Caco-2 (cell line): ENCODE data around the gene PNPLA1. TPM values are rescaled to one million over a fixed set of nuclear protein-coding genes. Genes with fewer than 3 reads are reported as not detected.

Source experiments
- BruUV-seq: library from RNA; stranded (reverse); fragments of 400-500 nt; replicated peaks from 2 replicates; lab custom pipeline; 2021; lab: Mats Ljungman, UMichigan
- CTCF ChIA-PET: fragments of 300-600 bp; sonication (Branson Sonifier 250); formaldehyde crosslinking; loops from one replicate; lab custom pipeline; 2022; ENCODE audit warnings: antibody characterized with exemption; lab: Charles Lee
- POLR2A ChIA-PET: fragments of 300-600 bp; sonication (Branson Sonifier 250); formaldehyde crosslinking; loops from one replicate; lab custom pipeline; 2022; ENCODE audit warnings: antibody characterized with exemption; lab: Charles Lee
- DNase-seq, 2 experiments: peaks; one replicate each; pipeline versions ENCODE4 v3.0.0 to v3.0.0-alpha.2; 2020 to 2022
- H3K27me3 ChIP-seq: replicated peaks from 2 replicates; pipeline ENCODE4 v1.6.0; 2011; ENCODE audit warnings: low read length; ENCODE audit not compliant: control insufficient read depth, insufficient read depth
- H3K36me3 ChIP-seq: 2 replicates; pipeline ENCODE4 v1.5.1; 2011; ENCODE audit warnings: low read length; ENCODE audit not compliant: control insufficient read depth, insufficient read depth
- H3K4me1 ChIP-seq: fragments of 250-450 bp; sonication (Bioruptor Pico); 2 replicates; pipeline ENCODE4 v1.5.1; 2020; ENCODE audit warnings: mild to moderate bottlenecking
- H3K4me3 ChIP-seq: 2 replicates; pipeline ENCODE4 v1.5.1; 2011; ENCODE audit warnings: low read depth, mild to moderate bottlenecking, control low read depth, low read length
- H3K9me3 ChIP-seq: fragments of 250-450 bp; sonication (Bioruptor Pico); 2 replicates; pipeline ENCODE4 v1.5.1; 2020; ENCODE audit warnings: mild to moderate bottlenecking, moderate library complexity
- H3K27ac Mint-ChIP-seq: one replicate; pipeline ENCODE4 v1.8.0; 2022; ENCODE audit warnings: mixed read lengths; ENCODE audit not compliant: unreplicated experiment
- H3K27me3 Mint-ChIP-seq: one replicate; pipeline ENCODE4 v1.8.0; 2022; ENCODE audit warnings: mixed read lengths; ENCODE audit not compliant: insufficient read depth, unreplicated experiment
- H3K36me3 Mint-ChIP-seq: one replicate; pipeline ENCODE4 v1.8.0; 2022; ENCODE audit warnings: mild to moderate bottlenecking, mixed read lengths; ENCODE audit not compliant: insufficient read depth, unreplicated experiment
- H3K4me1 Mint-ChIP-seq: one replicate; pipeline ENCODE4 v1.8.0; 2022; ENCODE audit warnings: low read depth, mixed read lengths; ENCODE audit not compliant: unreplicated experiment
- H3K4me3 Mint-ChIP-seq: one replicate; pipeline ENCODE4 v1.8.0; 2022; ENCODE audit warnings: mild to moderate bottlenecking, moderate library complexity, mixed read lengths; ENCODE audit not compliant: unreplicated experiment
- H3K9me3 Mint-ChIP-seq: one replicate; pipeline ENCODE4 v1.8.0; 2022; ENCODE audit warnings: mixed read lengths; ENCODE audit not compliant: unreplicated experiment
- CTCF ChIP-seq, 2 experiments: fragments of 200-600 bp in 1 of 2; IDR thresholded peaks; 1 replicate in 1 of 2; 2 replicates in 1 of 2; pipeline versions ENCODE4 v1.5.1 to v1.8.0; 2011 to 2022; ENCODE audit warnings: antibody characterized with exemption in 1 of 2, control low read depth in 1 of 2, inconsistent platforms in 1 of 2, low read depth in 1 of 2, low read length in 1 of 2, mild to moderate bottlenecking in 1 of 2, moderate library complexity in 1 of 2; ENCODE audit not compliant: insufficient read depth in 1 of 2, severe bottlenecking in 1 of 2, unreplicated experiment in 1 of 2
- intact Hi-C: fragments of 100-400 bp; cut with micrococcal nuclease; formaldehyde crosslinking; loops from one replicate; pipeline ENCODE4 v1.10.0; 2022; ENCODE audit not compliant: unreplicated experiment
- total RNA-seq: library from RNA; stranded (reverse); gene quantifications from 2 replicates; pipeline ENCODE4 v1.2.3, GENCODE V29; 2022

The PNPLA1 gene
- total RNA-seq, 1 experiment from 2014 or later = 0.25 TPM

GRCh38 chr6:36305885-36306284, 36.0 kb downstream of the PNPLA1 start:
- Mint-ChIP-seq H3K4me1 (no peaks in the 10 kb centered on the region), H3K4me3 (no peak overlapping the region), H3K9me3 (no peaks in the 10 kb centered on the region), H3K36me3 (no peaks in the 10 kb centered on the region), H3K27me3 (no peaks in the 10 kb centered on the region), H3K27ac (no peak overlapping the region)
- intact Hi-C loops = no loop called here
- no peak for DNase-seq
- no peak for TF ChIP-seq CTCF (IDR thresholded peaks at IDR 0.05; ENCODE audit: insufficient read depth in 1 of 2, low read depth in 1 of 2, low read length in 1 of 2, severe bottlenecking in 1 of 2, unreplicated experiment in 1 of 2)
- no peaks in the 10 kb centered on the region for H3K9me3 ChIP-seq
- H3K4me1 ChIP-seq = no peaks in the 10 kb centered on the region
- ChIA-PET POLR2A (no interaction called here), CTCF (no interaction called here)
- H3K36me3 ChIP-seq = no peaks in the 10 kb centered on the region
- no peak overlapping the region for H3K4me3 ChIP-seq
- no peaks in the 10 kb centered on the region for H3K27me3 ChIP-seq
- BruUV-seq = no TSS peak

GRCh38 chr6:36306375-36306774, 36.5 kb downstream of the PNPLA1 start:
- Mint-ChIP-seq H3K27me3 (no peaks in the 10 kb centered on the region), H3K36me3 (no peaks in the 10 kb centered on the region), H3K9me3 (no peaks in the 10 kb centered on the region), H3K4me3 (no peak overlapping the region), H3K4me1 (no peaks in the 10 kb centered on the region), H3K27ac (no peak overlapping the region)
- TF ChIP-seq CTCF (IDR thresholded peaks at IDR 0.05; ENCODE audit: insufficient read depth in 1 of 2, low read depth in 1 of 2, low read length in 1 of 2, severe bottlenecking in 1 of 2, unreplicated experiment in 1 of 2) = no peak
- ChIA-PET CTCF (no interaction called here), POLR2A (no interaction called here)
- Histone ChIP-seq H3K4me3 (no peak overlapping the region), H3K36me3 (no peaks in the 10 kb centered on the region), H3K4me1 (no peaks in the 10 kb centered on the region), H3K27me3 (no peaks in the 10 kb centered on the region), H3K9me3 (no peaks in the 10 kb centered on the region)
- BruUV-seq = no TSS peak
- intact Hi-C loops = no loop called here
- DNase-seq = no peak

- no peaks in the 10 kb centered on the region for H3K27me3 ChIP-seq
- H3K9me3 Mint-ChIP-seq = no peaks in the 10 kb centered on the region
- no peaks in the 10 kb centered on the region for H3K27me3 Mint-ChIP-seq
- no peaks in the 10 kb centered on the region for H3K36me3 Mint-ChIP-seq
- peaks cover 10% of the 10 kb centered on the region for H3K4me1 ChIP-seq
- no peaks in the 10 kb centered on the region for H3K9me3 ChIP-seq
- intact Hi-C loops = no loop called here
- POLR2A ChIA-PET = no interaction called here
- no peak for DNase-seq
- no peaks in the 10 kb centered on the region for H3K4me1 Mint-ChIP-seq
- no TSS peak for BruUV-seq
- H3K4me3 ChIP-seq = no peak overlapping the region
- no peaks in the 10 kb centered on the region for H3K36me3 ChIP-seq
- CTCF ChIA-PET = no interaction called here
- no peak overlapping the region for H3K27ac Mint-ChIP-seq
- no peak overlapping the region for H3K4me3 Mint-ChIP-seq
- TF ChIP-seq CTCF (IDR thresholded peaks at IDR 0.05; ENCODE audit: insufficient read depth in 1 of 2, low read depth in 1 of 2, low read length in 1 of 2, severe bottlenecking in 1 of 2, unreplicated experiment in 1 of 2) = no peak
Measured at GRCh38 chr6:36308514-36308913, 38.7 kb downstream of the PNPLA1 start.
